Measurements from ENCODE around the gene ACSM6.

ACSM6 gene

GRCh38 chr10:95244152-95244551, 50.1 kb downstream of the ACSM6 start:
- H3K27me3 ChIP-seq (ENCODE audit: insufficient read depth, poor library complexity, severe bottlenecking) = no peaks in the 10 kb centered on the region
- TF ChIP-seq CTCF (IDR thresholded peaks at IDR 0.05; ENCODE audit: insufficient read depth, low read length) = no peak
- TF ChIP-seq GABPA (IDR thresholded peaks at IDR 0.05; ENCODE audit: low read depth) = no peak
- no peak for TF ChIP-seq POLR2AphosphoS5 (IDR thresholded peaks at IDR 0.05; ENCODE audit: low read depth)
- TF ChIP-seq REST (IDR thresholded peaks at IDR 0.05; ENCODE audit: insufficient replicate concordance, low read depth) = no peak
- no peak for TF ChIP-seq SPI1 (IDR thresholded peaks at IDR 0.05; ENCODE audit: borderline replicate concordance, low read depth)
- no peak overlapping the region for H3K27ac ChIP-seq (replicated peaks)
- no peak for DNase-seq (ENCODE audit: low read depth in 1 of 2, low spot score in 1 of 2)
- no peak overlapping the region for H3K4me3 ChIP-seq (replicated peaks; ENCODE audit: insufficient read depth, low read length)

GRCh38 chr10:95245425-95246055, 51.5 kb downstream of the ACSM6 start:
- TF ChIP-seq GABPA (IDR thresholded peaks at IDR 0.05; ENCODE audit: low read depth) (no peak), CTCF (IDR thresholded peaks at IDR 0.05; ENCODE audit: insufficient read depth, low read length) (no peak), POLR2AphosphoS5 (IDR thresholded peaks at IDR 0.05; ENCODE audit: low read depth) (no peak), SPI1 (IDR thresholded peaks at IDR 0.05; ENCODE audit: borderline replicate concordance, low read depth) (no peak), REST (IDR thresholded peaks at IDR 0.05; ENCODE audit: insufficient replicate concordance, low read depth) (no peak)
- DNase-seq (ENCODE audit: low read depth in 1 of 2, low spot score in 1 of 2) = no peak
- Histone ChIP-seq H3K27ac (replicated peaks) (no peak overlapping the region), H3K27me3 (ENCODE audit: insufficient read depth, poor library complexity, severe bottlenecking) (no peaks in the 10 kb centered on the region), H3K4me3 (replicated peaks; ENCODE audit: insufficient read depth, low read length) (no peak overlapping the region)

- H3K4me3 ChIP-seq (replicated peaks; ENCODE audit: insufficient read depth, low read length) = no peak overlapping the region
- no peaks in the 10 kb centered on the region for H3K27me3 ChIP-seq (ENCODE audit: insufficient read depth, poor library complexity, severe bottlenecking)
- no peak overlapping the region for H3K27ac ChIP-seq (replicated peaks)
- TF ChIP-seq GABPA (IDR thresholded peaks at IDR 0.05; ENCODE audit: low read depth) (no peak), CTCF (IDR thresholded peaks at IDR 0.05; ENCODE audit: insufficient read depth, low read length) (peak; percentile 52), REST (IDR thresholded peaks at IDR 0.05; ENCODE audit: insufficient replicate concordance, low read depth) (no peak), POLR2AphosphoS5 (IDR thresholded peaks at IDR 0.05; ENCODE audit: low read depth) (no peak), SPI1 (IDR thresholded peaks at IDR 0.05; ENCODE audit: borderline replicate concordance, low read depth) (no peak)
- DNase-seq (ENCODE audit: low read depth in 1 of 2, low spot score in 1 of 2) = peak in 1 of 2 experiments; percentile 21
These were observed 52.6 kb downstream of the ACSM6 start for GRCh38 chr10:95246582-95247051.

All from HL-60 (cell line).